ENCODE data around the gene HIPK1.
A peak's percentile ranks its signal among the peaks of the same experiment; 100 is the strongest.

Gene HIPK1

GRCh38 chr1:113928941-113929749 is at the start of gene HIPK1:
TSS of gene HIPK1 (plus strand) at chr1:113929324.
- peak; percentile 65 to 95 (median 90) for DNase-seq

GRCh38 chr1:113879739-113880038 is 49.4 kb upstream of the HIPK1 start:
- no peak for DNase-seq

GRCh38 chr1:113881661-113882060 is 47.5 kb upstream of the HIPK1 start:
- peak in 1 of 14 donors; percentile 85 for DNase-seq

- DNase-seq, result no peak
Observed at GRCh38 chr1:113886417-113887401, 42.4 kb upstream of the HIPK1 start.

GRCh38 chr1:113887402-113888175 is 41.5 kb upstream of the HIPK1 start, which contains the start of gene BCL2L15:
TSS of gene BCL2L15 (minus strand) at chr1:113887581. CDS start at chr1:113887375, 206 bp downstream.
- DNase-seq, result no peak

GRCh38 chr1:113890816-113891215 is 38.3 kb upstream of the HIPK1 start:
- no peak for DNase-seq

- no peak for DNase-seq
Observed at GRCh38 chr1:113891631-113892220, 37.4 kb upstream of the HIPK1 start.

GRCh38 chr1:113893267-113893666 is 35.9 kb upstream of the HIPK1 start:
- no peak for DNase-seq

- DNase-seq, result peak in 1 of 14 donors; percentile 32
Observed at GRCh38 chr1:113895098-113895497, 34.0 kb upstream of the HIPK1 start.

GRCh38 chr1:113895961-113896360 is 33.2 kb upstream of the HIPK1 start:
- DNase-seq, result no peak

GRCh38 chr1:113898241-113898814 is 30.8 kb upstream of the HIPK1 start:
- no peak for DNase-seq

GRCh38 chr1:113899111-113899510 is 30.0 kb upstream of the HIPK1 start:
- DNase-seq, result no peak

- DNase-seq, result no peak
Observed at GRCh38 chr1:113901191-113901590, 27.9 kb upstream of the HIPK1 start.

GRCh38 chr1:113903501-113904292 is 25.4 kb upstream of the HIPK1 start:
- peak in 1 of 14 donors; percentile 51 for DNase-seq

GRCh38 chr1:113904293-113904673 is 24.8 kb upstream of the HIPK1 start:
- peak in 3 of 14 donors; percentile 32 to 46 (median 39) for DNase-seq

- DNase-seq, result peak; percentile 86 to 100 (median 98)
Observed at GRCh38 chr1:113904674-113905434, 24.3 kb upstream of the HIPK1 start, which contains the start of the genes AP4B1 and DCLRE1B. TSS of gene AP4B1 (minus strand) at chr1:113904799. CDS start at chr1:113904717, 82 bp downstream. TSS of gene DCLRE1B (plus strand) at chr1:113905326. CDS start at chr1:113905587, 261 bp downstream.

- peak in 2 of 14 donors; percentile 48 to 57 for DNase-seq
Observed at GRCh38 chr1:113905435-113905861, 23.7 kb upstream of the HIPK1 start.

- peak in 5 of 14 donors; percentile 17 to 94 (median 33) for DNase-seq
Observed at GRCh38 chr1:113912594-113913311, 16.4 kb upstream of the HIPK1 start.

GRCh38 chr1:113913312-113913668 is 15.8 kb upstream of the HIPK1 start:
- DNase-seq, result no peak
